H9 (cell line): ENCODE measurements around the gene NME8. TPM values are rescaled to one million over a fixed set of nuclear protein-coding genes. Genes with fewer than 3 reads are reported as not detected.

Source experiments
- DNase-seq: peaks from one replicate; pipeline ENCODE4 v3.0.0-alpha.2; 2017
- H2AFZ ChIP-seq: one replicate; pipeline ENCODE4 v1.6.1; 2013; ENCODE audit warnings: mild to moderate bottlenecking, low read length, control low read depth, moderate library complexity
- H2AK5ac ChIP-seq: 2 replicates; pipeline ENCODE4 v1.6.1; 2013; ENCODE audit warnings: low read length, control low read depth, mixed read lengths; ENCODE audit not compliant: insufficient read length
- H2BK120ac ChIP-seq: one replicate; pipeline ENCODE4 v1.6.1; 2013; ENCODE audit warnings: low read depth, mild to moderate bottlenecking, low read length, control low read depth, inconsistent platforms; ENCODE audit not compliant: poor library complexity, severe bottlenecking
- H2BK12ac ChIP-seq: 2 replicates; pipeline ENCODE4 v1.6.1; 2013; ENCODE audit warnings: low read length, control low read depth, mixed read lengths, low read depth; ENCODE audit not compliant: insufficient read length
- H2BK15ac ChIP-seq: 2 replicates; pipeline ENCODE4 v1.6.1; 2013; ENCODE audit warnings: low read depth, low read length, control low read depth
- H2BK20ac ChIP-seq: one replicate; pipeline ENCODE4 v1.6.1; 2013; ENCODE audit warnings: low read depth, mild to moderate bottlenecking, low read length, control low read depth, inconsistent platforms; ENCODE audit not compliant: poor library complexity, severe bottlenecking
- H2BK5ac ChIP-seq: 2 replicates; pipeline ENCODE4 v1.6.1; 2013; ENCODE audit warnings: low read length, control low read depth, mixed read lengths; ENCODE audit not compliant: insufficient read length
- H3K14ac ChIP-seq: 2 replicates; pipeline ENCODE4 v1.6.1; 2013; ENCODE audit warnings: low read length, control low read depth; ENCODE audit not compliant: insufficient read depth
- H3K18ac ChIP-seq: 2 replicates; pipeline ENCODE4 v1.6.1; 2013; ENCODE audit warnings: low read depth, mild to moderate bottlenecking, mixed read lengths, low read length, control low read depth; ENCODE audit not compliant: insufficient read length
- H3K23ac ChIP-seq: 2 replicates; pipeline ENCODE4 v1.6.1; 2013; ENCODE audit warnings: low read length, control low read depth, mixed read lengths, low read depth; ENCODE audit not compliant: insufficient read length
- H3K23me2 ChIP-seq: 2 replicates; pipeline ENCODE4 v1.6.1; 2013; ENCODE audit warnings: low read depth, mild to moderate bottlenecking, mixed read lengths, low read length, control low read depth; ENCODE audit not compliant: insufficient read length, poor library complexity, severe bottlenecking
- H3K27ac ChIP-seq: 2 replicates; pipeline ENCODE4 v1.5.1; 2013; ENCODE audit warnings: low read length, control low read depth, mixed read lengths, low read depth; ENCODE audit not compliant: insufficient read length
- H3K27me3 ChIP-seq: 2 replicates; pipeline ENCODE4 v1.6.1; 2013; ENCODE audit warnings: low read length, control low read depth, inconsistent platforms; ENCODE audit not compliant: insufficient read depth
- H3K4ac ChIP-seq: 2 replicates; pipeline ENCODE4 v1.6.1; 2013; ENCODE audit warnings: low read depth, mild to moderate bottlenecking, control low read depth, inconsistent platforms, low read length, moderate library complexity
- H3K4me1 ChIP-seq: 2 replicates; pipeline ENCODE4 v1.6.1; 2013; ENCODE audit warnings: low read length, control low read depth, inconsistent platforms; ENCODE audit not compliant: insufficient read depth
- H3K4me2 ChIP-seq: 2 replicates; pipeline ENCODE4 v1.6.1; 2013; ENCODE audit warnings: low read length, control low read depth, mixed read lengths; ENCODE audit not compliant: insufficient read length, insufficient read depth
- H3K56ac ChIP-seq: 2 replicates; pipeline ENCODE4 v1.6.1; 2013; ENCODE audit warnings: low read depth, mild to moderate bottlenecking, mixed read lengths, low read length, control low read depth; ENCODE audit not compliant: insufficient read length
- H3K79me1 ChIP-seq: 2 replicates; pipeline ENCODE4 v1.6.1; 2013; ENCODE audit warnings: low read depth, mild to moderate bottlenecking, moderate library complexity, low read length, control low read depth, inconsistent platforms; ENCODE audit not compliant: insufficient read depth, poor library complexity, severe bottlenecking
- H3K79me2 ChIP-seq: 2 replicates; pipeline ENCODE4 v1.6.1; 2013; ENCODE audit warnings: low read length, control low read depth, inconsistent platforms; ENCODE audit not compliant: insufficient read depth
- H3K9ac ChIP-seq: 2 replicates; pipeline ENCODE4 v1.6.1; 2013; ENCODE audit warnings: low read length, control low read depth, mixed read lengths; ENCODE audit not compliant: insufficient read length; ENCODE audit errors: extremely low read depth
- H3K9me3 ChIP-seq: one replicate; pipeline ENCODE4 v1.6.1; 2013; ENCODE audit warnings: low read depth, low read length, inconsistent platforms; ENCODE audit not compliant: control insufficient read depth
- H3T11ph ChIP-seq: one replicate; pipeline ENCODE4 v1.6.1; 2013; ENCODE audit warnings: mild to moderate bottlenecking, low read length, control low read depth, inconsistent platforms
- H4K20me1 ChIP-seq: one replicate; pipeline ENCODE4 v1.6.1; 2013; ENCODE audit not compliant: control insufficient read depth, insufficient read length, insufficient read depth
- H4K5ac ChIP-seq: 2 replicates; pipeline ENCODE4 v1.6.1; 2013; ENCODE audit warnings: low read depth, mild to moderate bottlenecking, mixed read lengths, low read length, control low read depth; ENCODE audit not compliant: insufficient read length
- H4K8ac ChIP-seq: replicated peaks from 2 replicates; pipeline ENCODE4 v1.6.1; 2013; ENCODE audit warnings: low read length, control low read depth, mixed read lengths, low read depth; ENCODE audit not compliant: insufficient read length
- H4K91ac ChIP-seq: 2 replicates; pipeline ENCODE4 v1.6.1; 2013; ENCODE audit warnings: low read depth, mild to moderate bottlenecking, moderate library complexity, mixed read lengths, low read length, control low read depth; ENCODE audit not compliant: insufficient read length
- H3K27ac Mint-ChIP-seq, 3 experiments: 2 replicates in 2 of 3; 3 replicates in 1 of 3; pipeline ENCODE4 v1.8.0; 2020 to 2021; ENCODE audit warnings: mixed read lengths in 3 of 3, mild to moderate bottlenecking in 1 of 3, moderate library complexity in 1 of 3
- H3K27me3 Mint-ChIP-seq: 2 replicates; pipeline ENCODE4 v1.8.0; 2021; ENCODE audit warnings: low read depth, mild to moderate bottlenecking, moderate library complexity, mixed read lengths
- H3K36me3 Mint-ChIP-seq, 3 experiments: 2 replicates in 2 of 3; 3 replicates in 1 of 3; pipeline ENCODE4 v1.8.0; 2020 to 2021; ENCODE audit warnings: low read depth in 3 of 3, mixed read lengths in 3 of 3; ENCODE audit not compliant: insufficient read depth in 1 of 3
- H3K4me1 Mint-ChIP-seq, 2 experiments: 2 replicates each; pipeline ENCODE4 v1.8.0; 2020; ENCODE audit warnings: mixed read lengths in 2 of 2
- H3K4me3 Mint-ChIP-seq, 2 experiments: 2 replicates in 1 of 2; 3 replicates in 1 of 2; pipeline ENCODE4 v1.8.0; 2020 to 2021; ENCODE audit warnings: mild to moderate bottlenecking in 2 of 2, mixed read lengths in 2 of 2, moderate library complexity in 1 of 2
- H3K9me3 Mint-ChIP-seq, 2 experiments: 2 replicates in 1 of 2; 3 replicates in 1 of 2; pipeline ENCODE4 v1.8.0; 2020; ENCODE audit warnings: mild to moderate bottlenecking in 2 of 2, mixed read lengths in 2 of 2, moderate library complexity in 1 of 2
- WGBS: extraction: QIAGEN DNeasy Blood & Tissue Kit; methylation state at CpG from one replicate; pipeline ENCODE4 v1.1.7; 2013; ENCODE audit warnings: missing lambda C conversion rate, low lambda C conversion rate, mixed read lengths; ENCODE audit not compliant: insufficient read length; ENCODE audit errors: extremely low coverage; 5-methylcytosine and 5-hydroxymethylcytosine counted together
- total RNA-seq: library from RNA; stranded (reverse); gene quantifications from 2 replicates; pipeline ENCODE4 v1.2.1, GENCODE V29; 2021
- TF ChIP-seq, protein P1 (sequence below): fragments of 200-600 bp; sonication (generic); conservative IDR thresholded peaks from 3 replicates; pipeline ENCODE4 v1.8.0; 2021; ENCODE audit warnings: antibody characterized with exemption, mild to moderate bottlenecking

Gene NME8
- total RNA-seq, 1 experiment from 2014 or later, result 0.33 TPM

DNA sequence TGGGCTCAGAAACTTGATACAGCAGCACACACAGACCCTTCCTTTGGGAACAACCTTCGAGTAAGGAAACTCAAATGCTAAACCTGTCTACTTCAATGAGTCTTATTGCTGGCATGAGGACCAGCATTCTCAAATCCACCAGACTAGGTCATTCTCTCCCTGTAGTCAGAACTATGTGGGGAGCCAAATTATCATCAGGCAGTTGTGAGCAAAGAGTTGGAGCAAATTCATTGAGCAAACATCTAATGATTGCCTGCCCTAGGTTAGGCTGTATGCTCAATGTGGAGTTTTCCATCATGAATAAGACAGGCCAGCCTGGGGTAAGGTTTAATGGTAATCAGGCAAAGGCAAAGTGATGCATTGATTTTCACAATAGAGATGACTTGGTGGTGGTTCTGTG, 75.6 kb downstream of the NME8 start:
- H3K4ac ChIP-seq, result no peak overlapping the region
- H3K9me3 ChIP-seq, result no peaks in the 10 kb centered on the region
- H4K91ac ChIP-seq, result no peak overlapping the region
- no peak for DNase-seq
- H3K27ac ChIP-seq, result no peak overlapping the region
- Mint-ChIP-seq H3K36me3 (peaks cover 2 to 7% (median 4%) of the 10 kb centered on the region in 3 experiments; a peak in 5 of 7 replicates), H3K9me3 (peaks cover 6 to 10% of the 10 kb centered on the region in 2 experiments; a peak in 4 of 5 replicates), H3K27me3 (peaks cover 23% of the 10 kb centered on the region), H3K4me3 (no peak overlapping the region), H3K27ac (no peak overlapping the region), H3K4me1 (peaks cover 8 to 10% of the 10 kb centered on the region in 2 experiments; a peak in 3 of 4 replicates)
- H3K27me3 ChIP-seq, result no peaks in the 10 kb centered on the region
- no peak overlapping the region for H3K56ac ChIP-seq
- no peak overlapping the region for H4K5ac ChIP-seq
- H3K4me2 ChIP-seq, result no peak overlapping the region
- H3T11ph ChIP-seq, result no peak overlapping the region
- H3K4me1 ChIP-seq, result no peaks in the 10 kb centered on the region
- no peak overlapping the region for H2AFZ ChIP-seq
- H2BK12ac ChIP-seq, result no peak overlapping the region
- H2BK20ac ChIP-seq, result no peak overlapping the region
- H3K23ac ChIP-seq, result no peak overlapping the region
- H3K79me2 ChIP-seq, result no peaks in the 10 kb centered on the region
- H3K23me2 ChIP-seq, result peaks cover 12% of the 10 kb centered on the region
- H2BK120ac ChIP-seq, result no peak overlapping the region
- no peaks in the 10 kb centered on the region for H4K20me1 ChIP-seq
- no peak overlapping the region for H3K18ac ChIP-seq
- TF ChIP-seq, protein P1, sequence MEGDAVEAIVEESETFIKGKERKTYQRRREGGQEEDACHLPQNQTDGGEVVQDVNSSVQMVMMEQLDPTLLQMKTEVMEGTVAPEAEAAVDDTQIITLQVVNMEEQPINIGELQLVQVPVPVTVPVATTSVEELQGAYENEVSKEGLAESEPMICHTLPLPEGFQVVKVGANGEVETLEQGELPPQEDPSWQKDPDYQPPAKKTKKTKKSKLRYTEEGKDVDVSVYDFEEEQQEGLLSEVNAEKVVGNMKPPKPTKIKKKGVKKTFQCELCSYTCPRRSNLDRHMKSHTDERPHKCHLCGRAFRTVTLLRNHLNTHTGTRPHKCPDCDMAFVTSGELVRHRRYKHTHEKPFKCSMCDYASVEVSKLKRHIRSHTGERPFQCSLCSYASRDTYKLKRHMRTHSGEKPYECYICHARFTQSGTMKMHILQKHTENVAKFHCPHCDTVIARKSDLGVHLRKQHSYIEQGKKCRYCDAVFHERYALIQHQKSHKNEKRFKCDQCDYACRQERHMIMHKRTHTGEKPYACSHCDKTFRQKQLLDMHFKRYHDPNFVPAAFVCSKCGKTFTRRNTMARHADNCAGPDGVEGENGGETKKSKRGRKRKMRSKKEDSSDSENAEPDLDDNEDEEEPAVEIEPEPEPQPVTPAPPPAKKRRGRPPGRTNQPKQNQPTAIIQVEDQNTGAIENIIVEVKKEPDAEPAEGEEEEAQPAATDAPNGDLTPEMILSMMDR, result no peak
- H2BK5ac ChIP-seq, result no peak overlapping the region
- no CpG with 5 or more reads among the region's 1 CpG for whole genome bisulfite sequencing
- H3K9ac ChIP-seq, result no peak overlapping the region
- no peaks in the 10 kb centered on the region for H3K79me1 ChIP-seq
- no peak overlapping the region for H3K14ac ChIP-seq
- no peak overlapping the region for H2BK15ac ChIP-seq
- no peak overlapping the region for H2AK5ac ChIP-seq
- no peak overlapping the region for H4K8ac ChIP-seq
